Activated CD4-positive, alpha-beta T cell treated with anti-CD3 and anti-CD28 coated beads, Interleukin-2, amount 50 U/mL, for 48 hours (primary cell): ENCODE measurements around the gene CENPVL3.
"Not testable (repeated sequence)": the region's sequence is repeated elsewhere in the genome, so short reads cannot be mapped to it uniquely, and the experiment has no call there.

ENCODE experiments used
- DNase-seq, 2 experiments: peaks; one replicate each; pipeline ENCODE4 v3.0.0-alpha.2; 2020

The CENPVL3 gene

GRCh38 chrX:51618241-51619155 is at the start of gene CENPVL3:
CENPVL3 (minus strand) TSS chrX:51618912; CDS start chrX:51618873, 39 bp downstream.
- peak; percentile 1 to 9 for DNase-seq

DNA sequence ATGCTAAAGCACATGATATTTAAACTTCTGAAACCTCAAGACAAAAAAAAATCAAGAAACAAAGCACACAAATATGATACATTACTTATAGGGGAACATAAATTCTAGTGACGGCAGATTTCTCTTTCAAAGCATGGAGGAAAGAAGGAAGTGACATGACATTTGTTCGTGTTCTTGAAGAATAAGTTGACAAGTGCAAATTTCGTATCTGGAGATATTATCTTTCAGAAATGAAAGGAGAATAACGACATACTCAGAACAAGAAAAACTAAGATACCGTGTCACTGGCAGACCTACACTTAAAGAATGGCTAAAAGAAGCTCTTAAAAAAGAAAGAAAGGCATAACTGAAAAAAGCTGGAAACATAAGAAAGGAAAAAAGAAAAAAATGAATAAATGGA is 47.3 kb upstream of the CENPVL3 start:
- no peak for DNase-seq

DNA sequence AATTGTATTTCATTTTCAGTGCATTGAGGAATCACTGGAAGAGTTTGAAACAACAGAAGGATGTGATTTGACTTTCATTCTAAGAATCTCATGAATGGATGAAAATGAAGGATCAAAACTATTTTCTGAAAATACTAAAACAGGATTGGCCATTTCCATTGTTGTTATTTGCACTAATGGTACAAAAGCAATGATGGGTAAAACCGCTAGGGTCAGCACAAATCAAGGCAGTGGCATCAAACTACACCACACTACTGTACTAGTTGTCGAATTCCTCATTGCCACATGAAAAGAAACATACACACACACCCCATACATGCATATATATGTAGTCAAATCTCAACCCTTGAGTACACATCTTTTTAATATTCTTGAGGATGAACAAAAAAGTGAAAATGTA is 24.7 kb upstream of the CENPVL3 start:
- DNase-seq: no peak

DNA sequence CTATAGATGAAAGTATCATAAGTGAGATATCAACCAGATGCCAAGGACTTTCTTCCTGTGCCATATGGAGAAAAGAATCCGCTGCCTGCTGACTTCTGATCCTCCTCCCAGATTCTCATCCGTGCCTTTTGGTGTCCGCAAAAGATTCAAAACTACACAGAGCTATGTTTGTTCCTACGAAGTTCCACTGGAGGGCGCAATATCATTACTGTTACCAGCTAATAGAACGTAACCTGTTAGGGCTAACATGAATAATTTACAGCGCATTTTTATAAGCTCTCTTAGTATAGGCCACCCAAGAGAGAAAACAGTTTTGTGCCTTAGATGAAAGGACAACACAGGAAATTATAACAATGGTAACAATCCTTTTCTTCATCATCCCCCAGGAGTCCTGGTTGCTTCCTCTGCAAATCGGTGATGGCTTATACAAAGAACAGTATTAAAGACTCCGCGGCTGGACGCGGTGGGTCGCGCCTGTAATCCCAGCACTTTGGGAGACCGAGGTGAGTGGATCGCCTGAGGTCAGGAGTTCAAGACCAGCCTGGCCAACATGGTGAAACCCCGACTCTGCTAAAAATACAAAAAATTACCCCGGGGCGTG is 22.8 kb upstream of the CENPVL3 start:
- peak in 1 of 2 experiments; percentile 2 for DNase-seq

GRCh38 chrX:51636511-51636910 is 17.8 kb upstream of the CENPVL3 start:
- DNase-seq: not testable (repeated sequence)

- DNase-seq: no peak
Measured at GRCh38 chrX:51614353-51615012, 4.2 kb downstream of the CENPVL3 start.

DNA sequence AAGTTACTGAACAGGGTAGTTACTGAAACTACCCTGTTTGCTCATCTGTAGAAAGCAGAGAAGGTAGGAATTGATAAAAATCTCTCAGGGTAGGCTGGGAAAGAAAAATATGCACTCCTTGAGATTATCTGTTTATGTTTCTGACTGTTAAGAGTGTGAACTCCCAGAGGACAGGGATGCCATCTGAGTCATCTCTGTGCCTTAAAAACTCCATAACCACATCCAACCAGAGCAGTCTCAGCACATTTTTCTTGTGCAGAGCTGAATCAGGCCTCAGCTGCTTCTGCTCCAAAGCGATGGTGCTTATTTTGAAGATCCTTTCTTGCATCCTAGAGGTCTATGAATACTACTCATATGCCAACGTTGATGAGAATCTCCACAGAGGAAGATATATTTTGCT is 9.9 kb downstream of the CENPVL3 start:
- DNase-seq: no peak

DNA sequence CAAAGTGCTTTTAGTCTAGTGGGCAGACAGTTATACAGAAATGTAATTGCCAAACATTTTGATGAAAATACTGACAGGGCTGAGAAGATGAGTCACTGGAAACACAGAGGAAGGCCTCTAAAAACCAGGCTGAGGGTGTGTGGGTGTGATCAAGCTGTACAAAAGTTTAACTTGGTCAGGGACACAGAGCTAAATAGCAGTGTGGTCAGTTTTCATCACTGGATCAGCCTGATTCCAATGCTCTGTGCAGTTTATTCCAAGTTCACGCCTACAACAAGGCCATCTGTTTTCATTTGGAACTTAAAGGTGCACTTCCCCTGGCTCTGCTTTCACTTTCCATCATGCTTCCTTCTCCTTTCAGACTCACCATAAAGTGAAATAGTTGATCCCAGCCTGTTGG is 10.6 kb downstream of the CENPVL3 start:
- DNase-seq: peak in 1 of 2 experiments; percentile 5

DNA sequence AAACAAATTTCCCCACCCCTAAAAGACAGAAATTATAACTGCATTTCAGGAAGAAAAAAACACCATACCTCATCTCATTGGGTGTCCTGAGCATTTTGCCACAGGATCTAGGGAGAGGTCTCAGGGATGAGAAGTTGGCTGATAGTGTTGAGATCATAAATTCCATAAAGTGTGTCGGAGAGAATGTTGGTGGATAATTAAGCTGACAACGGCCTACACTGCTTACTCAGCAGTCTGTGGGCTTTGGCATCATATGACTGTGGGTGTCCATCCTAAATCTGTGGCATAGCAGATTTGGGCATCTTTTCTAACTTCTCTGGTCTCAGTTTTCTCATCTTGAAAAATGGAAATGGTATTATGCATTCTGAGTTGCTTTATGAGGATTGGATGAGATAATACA is 12.3 kb downstream of the CENPVL3 start:
- no peak for DNase-seq

GRCh38 chrX:51598899-51599298 is 19.8 kb downstream of the CENPVL3 start:
- no peak for DNase-seq

GRCh38 chrX:51571874-51572273 is 46.8 kb downstream of the CENPVL3 start:
- DNase-seq: no peak

- no peak for DNase-seq
Measured at GRCh38 chrX:51569561-51569960, 49.2 kb downstream of the CENPVL3 start.

- DNase-seq: no peak
Measured at GRCh38 chrX:51568586-51568985, 50.1 kb downstream of the CENPVL3 start.
